ENCODE data around the gene ICOS.

The ICOS gene

GRCh38 chr2:204010628-204011560 is 74.3 kb downstream of the ICOS start:
- no peak for DNase-seq (ENCODE audit: low read depth)
